Omental fat pad (tissue), 4 donors: ENCODE measurements around the gene DPP6. TPM values are rescaled to one million over a fixed set of nuclear protein-coding genes. Genes with fewer than 3 reads are reported as not detected.

Source experiments
- ATAC-seq: fragments of 150-250 bp; one replicate; pipeline ENCODE4 v1.9.1; 2016; ENCODE audit warnings: mild to moderate bottlenecking, moderate library complexity; ENCODE audit not compliant: low FRiP score
- DNase-seq: peaks from one replicate; pipeline ENCODE4 v3.0.0-alpha.2; 2019; ENCODE audit warnings: low spot score
- total RNA-seq, 4 donors: library from RNA; depleted of rRNA; stranded (reverse); fragments of >200 nt; gene quantifications; one replicate each; pipeline ENCODE4 v1.1.0, GENCODE V29; 2016
- TF ChIP-seq, protein P1 (sequence below), 3 donors: fragments of 450-650 bp; IDR thresholded peaks; one replicate each; pipeline ENCODE4 v1.5.1; 2016 to 2017; ENCODE audit warnings: antibody characterized with exemption in 3 of 3, mild to moderate bottlenecking in 3 of 3, moderate library complexity in 2 of 3

Gene DPP6
- total RNA-seq, 4 donors from 2014 or later: 0.13 to 1.8 (median 1.3) TPM

DNA sequence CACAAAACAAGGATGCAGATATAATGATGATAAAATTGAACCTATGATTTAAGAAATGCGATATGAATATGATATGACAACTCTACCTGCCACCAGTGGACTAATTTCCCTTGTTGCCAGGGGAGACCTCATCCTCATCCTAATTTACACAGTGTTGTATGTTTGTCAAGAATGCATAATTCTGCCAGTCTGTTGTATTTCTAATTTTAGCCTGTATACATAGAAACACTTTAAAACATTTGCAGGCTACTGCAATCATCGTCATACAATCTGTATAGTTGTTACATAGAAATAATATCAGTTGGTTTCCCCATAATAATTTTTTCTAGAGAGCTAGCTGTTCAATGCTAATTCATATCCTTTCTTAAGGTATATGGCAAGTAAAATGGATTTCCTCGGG is 274.2 kb downstream of the DPP6 start:
- TF ChIP-seq, protein P1, sequence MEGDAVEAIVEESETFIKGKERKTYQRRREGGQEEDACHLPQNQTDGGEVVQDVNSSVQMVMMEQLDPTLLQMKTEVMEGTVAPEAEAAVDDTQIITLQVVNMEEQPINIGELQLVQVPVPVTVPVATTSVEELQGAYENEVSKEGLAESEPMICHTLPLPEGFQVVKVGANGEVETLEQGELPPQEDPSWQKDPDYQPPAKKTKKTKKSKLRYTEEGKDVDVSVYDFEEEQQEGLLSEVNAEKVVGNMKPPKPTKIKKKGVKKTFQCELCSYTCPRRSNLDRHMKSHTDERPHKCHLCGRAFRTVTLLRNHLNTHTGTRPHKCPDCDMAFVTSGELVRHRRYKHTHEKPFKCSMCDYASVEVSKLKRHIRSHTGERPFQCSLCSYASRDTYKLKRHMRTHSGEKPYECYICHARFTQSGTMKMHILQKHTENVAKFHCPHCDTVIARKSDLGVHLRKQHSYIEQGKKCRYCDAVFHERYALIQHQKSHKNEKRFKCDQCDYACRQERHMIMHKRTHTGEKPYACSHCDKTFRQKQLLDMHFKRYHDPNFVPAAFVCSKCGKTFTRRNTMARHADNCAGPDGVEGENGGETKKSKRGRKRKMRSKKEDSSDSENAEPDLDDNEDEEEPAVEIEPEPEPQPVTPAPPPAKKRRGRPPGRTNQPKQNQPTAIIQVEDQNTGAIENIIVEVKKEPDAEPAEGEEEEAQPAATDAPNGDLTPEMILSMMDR (IDR thresholded peaks at IDR 0.05): no peak
- DNase-seq: no peak
- no peak for ATAC-seq

DNA sequence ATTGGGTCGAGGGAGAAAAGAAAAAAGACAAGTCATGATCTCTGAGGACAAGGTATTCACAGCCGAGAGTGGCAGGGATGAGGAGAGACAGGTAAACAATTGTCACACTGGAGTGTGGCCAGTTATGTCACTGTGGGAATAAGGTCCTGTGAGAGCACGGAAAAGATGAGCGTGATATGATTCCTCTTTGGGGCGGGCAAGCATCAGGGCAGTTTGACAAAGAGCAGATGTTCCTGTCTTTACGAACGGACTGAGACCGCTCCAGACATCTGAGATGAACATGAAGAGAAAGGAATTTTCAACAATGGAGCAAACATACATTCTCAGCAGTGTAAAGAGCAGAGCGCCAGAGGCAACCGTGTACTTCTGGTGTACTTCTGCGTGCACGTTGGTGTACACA is 278.1 kb downstream of the DPP6 start:
- ATAC-seq (no peak), DNase-seq (no peak)
- TF ChIP-seq, protein P1 (IDR thresholded peaks at IDR 0.05): no peak

DNA sequence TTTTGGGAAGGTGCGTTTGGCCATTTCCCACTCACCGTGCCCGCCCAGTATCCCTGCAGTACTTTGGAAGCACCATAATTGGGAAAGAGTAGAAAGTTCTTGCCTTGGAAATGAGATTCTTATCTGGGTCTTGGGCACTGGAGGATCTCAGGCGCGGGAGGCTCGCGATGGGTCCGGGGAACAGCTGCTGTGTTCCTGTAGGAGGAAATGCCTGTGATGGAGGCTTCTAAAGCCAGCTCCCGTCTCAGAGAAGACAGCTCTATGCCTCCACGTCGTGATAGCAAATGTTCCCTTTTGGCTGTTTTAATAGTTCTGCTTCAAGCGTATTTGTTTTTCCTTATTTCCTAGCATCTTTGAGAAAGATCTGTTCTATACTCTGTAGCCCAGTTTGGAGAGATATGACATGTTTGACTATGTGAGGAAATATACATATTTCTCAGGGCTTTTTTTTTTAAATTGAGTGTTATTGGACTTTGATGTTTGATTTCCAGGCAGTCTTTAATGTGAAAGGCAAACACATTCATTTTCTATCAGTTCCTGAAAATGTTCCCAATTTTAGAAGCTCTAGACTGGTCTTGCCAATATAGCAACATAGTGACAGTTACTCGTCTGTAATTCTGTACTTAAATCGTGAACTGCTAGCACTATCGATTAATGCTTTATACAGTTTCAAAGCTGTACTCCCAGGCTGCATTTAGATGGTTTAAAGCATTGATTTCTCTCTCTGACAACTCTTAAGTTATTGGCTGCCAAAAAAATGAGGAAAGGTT is 280.8 kb downstream of the DPP6 start:
- TF ChIP-seq, protein P1 (IDR thresholded peaks at IDR 0.05): no peak
- no peak for DNase-seq
- ATAC-seq: no peak

DNA sequence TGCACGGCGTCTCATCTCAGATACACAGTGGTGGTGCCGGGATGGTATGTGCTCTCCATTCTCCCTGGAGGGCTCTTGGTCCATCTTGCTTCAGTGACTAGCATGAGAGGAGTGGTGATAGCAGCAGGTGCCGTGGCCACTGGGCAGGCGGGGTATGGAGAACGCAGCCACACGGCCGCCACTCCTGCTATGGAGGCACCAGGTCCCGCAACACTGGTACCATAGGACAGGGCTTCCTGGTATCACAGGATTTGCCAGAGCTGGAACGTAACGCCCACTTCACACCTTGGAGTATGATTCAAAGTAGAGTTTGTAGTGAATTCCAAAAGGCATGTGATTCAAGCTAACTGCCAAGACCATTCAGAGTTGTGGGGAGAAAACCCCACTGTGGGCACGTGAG is 284.1 kb downstream of the DPP6 start:
- TF ChIP-seq, protein P1 (IDR thresholded peaks at IDR 0.05): no peak
- DNase-seq (no peak), ATAC-seq (no peak)

DNA sequence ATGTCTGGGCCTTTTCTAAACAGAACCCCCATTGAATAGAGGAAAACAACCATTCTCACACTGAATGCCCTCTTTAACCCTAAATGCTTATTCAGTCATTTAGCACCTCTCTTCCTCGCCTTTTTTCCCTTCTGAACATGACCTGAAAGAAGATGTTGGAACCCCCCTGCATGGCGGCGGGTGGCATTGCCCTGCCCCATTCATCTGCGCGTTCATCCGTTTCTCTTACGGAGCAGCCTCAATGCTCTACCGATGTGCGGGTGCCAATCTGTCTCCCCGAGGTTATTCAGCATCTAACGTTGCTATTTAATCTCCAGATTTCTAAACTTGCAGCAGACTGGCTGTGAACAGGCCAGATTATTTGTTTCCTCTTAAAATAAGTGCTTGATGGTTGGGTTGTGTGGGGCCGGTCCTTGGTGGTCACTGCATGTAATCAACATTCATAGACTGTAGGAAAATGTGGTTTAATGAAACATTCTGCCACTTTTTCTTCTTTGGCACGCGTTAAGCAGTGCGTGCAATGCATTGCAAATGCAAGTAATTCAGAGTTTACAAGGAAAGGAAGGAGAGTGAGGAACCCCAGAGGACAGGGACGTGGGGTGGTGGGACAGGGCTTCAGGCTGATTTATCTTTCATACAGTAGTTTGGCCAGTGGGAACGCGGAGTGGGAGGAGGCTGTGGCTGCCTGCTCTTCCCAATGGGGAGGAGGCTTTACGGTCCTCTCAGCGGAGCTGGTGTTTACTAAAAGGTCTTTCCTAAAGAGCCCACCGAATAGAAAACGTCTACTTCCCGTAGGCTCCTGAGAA is 286.7 kb downstream of the DPP6 start:
- DNase-seq (no peak), ATAC-seq (no peak)
- TF ChIP-seq, protein P1 (IDR thresholded peaks at IDR 0.05): no peak

DNA sequence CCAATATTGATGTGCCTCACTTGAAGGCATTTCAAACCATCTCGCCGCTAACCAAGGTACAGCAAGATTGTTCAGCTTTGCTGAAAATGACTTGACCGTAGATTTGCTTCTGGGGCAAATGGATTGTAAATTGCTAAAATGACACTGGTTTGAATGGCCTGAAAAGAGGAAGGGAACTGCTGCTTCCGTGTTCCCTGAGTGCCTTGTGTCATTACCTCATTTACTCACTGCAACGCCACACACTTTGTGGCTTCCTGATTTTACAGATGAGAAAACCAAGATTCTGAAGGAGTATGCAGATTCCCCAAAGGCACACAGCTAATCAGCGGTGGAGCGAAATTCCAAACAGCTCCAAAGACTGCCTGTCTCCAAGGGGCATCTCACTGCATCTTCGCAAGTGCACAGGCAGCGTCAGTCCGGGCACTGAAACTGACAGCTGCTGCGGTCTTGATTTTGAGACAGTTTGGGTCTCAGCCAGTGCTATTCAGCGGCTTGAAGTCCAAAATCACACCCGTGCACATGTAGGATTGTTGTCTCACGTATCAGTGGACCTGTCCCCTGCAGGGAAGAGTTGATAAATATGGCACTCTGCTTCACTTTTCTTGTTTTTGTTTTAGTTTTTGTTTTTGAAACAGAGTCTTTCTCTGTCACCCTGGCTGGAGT is 290.9 kb downstream of the DPP6 start:
- no peak for ATAC-seq
- DNase-seq: no peak
- TF ChIP-seq, protein P1 (IDR thresholded peaks at IDR 0.05): no peak
